Activated naive CD4-positive, alpha-beta T cell treated with anti-CD3 and anti-CD28 coated beads, Interleukin-2, amount 50 U/mL, for 72 hours (primary cell): ENCODE results near the gene TSPAN12. TPM values are rescaled to one million over a fixed set of nuclear protein-coding genes. Genes with fewer than 3 reads are reported as not detected.

ENCODE experiments used
- ATAC-seq, 2 donors: fragments of 150-1000 bp; cut with Tn5 transposase; 2 replicates each; pipeline ENCODE4 v1.10.0; 2021; ENCODE audit warnings: mild to moderate bottlenecking in 2 of 2, moderate library complexity in 2 of 2
- DNase-seq, 2 donors: peaks; one replicate each; pipeline ENCODE4 v3.0.0; 2021 to 2022; ENCODE audit warnings: low spot score in 2 of 2
- H3K27ac Mint-ChIP-seq, 2 donors: one replicate each; pipeline ENCODE4 v1.8.0; 2022; ENCODE audit warnings: mild to moderate bottlenecking in 2 of 2, mixed read lengths in 2 of 2
- H3K36me3 Mint-ChIP-seq, 2 donors: one replicate each; pipeline ENCODE4 v1.8.0; 2022; ENCODE audit warnings: mixed read lengths in 2 of 2
- H3K9me3 Mint-ChIP-seq, 2 donors: one replicate each; pipeline ENCODE4 v1.8.0; 2022; ENCODE audit warnings: mixed read lengths in 2 of 2
- total RNA-seq, 2 donors: library from RNA; stranded (reverse); gene quantifications; one replicate each; pipeline ENCODE4 v1.2.3, GENCODE V29; 2022

Gene TSPAN12
- total RNA-seq, 2 donors from 2014 or later: not detected

DNA sequence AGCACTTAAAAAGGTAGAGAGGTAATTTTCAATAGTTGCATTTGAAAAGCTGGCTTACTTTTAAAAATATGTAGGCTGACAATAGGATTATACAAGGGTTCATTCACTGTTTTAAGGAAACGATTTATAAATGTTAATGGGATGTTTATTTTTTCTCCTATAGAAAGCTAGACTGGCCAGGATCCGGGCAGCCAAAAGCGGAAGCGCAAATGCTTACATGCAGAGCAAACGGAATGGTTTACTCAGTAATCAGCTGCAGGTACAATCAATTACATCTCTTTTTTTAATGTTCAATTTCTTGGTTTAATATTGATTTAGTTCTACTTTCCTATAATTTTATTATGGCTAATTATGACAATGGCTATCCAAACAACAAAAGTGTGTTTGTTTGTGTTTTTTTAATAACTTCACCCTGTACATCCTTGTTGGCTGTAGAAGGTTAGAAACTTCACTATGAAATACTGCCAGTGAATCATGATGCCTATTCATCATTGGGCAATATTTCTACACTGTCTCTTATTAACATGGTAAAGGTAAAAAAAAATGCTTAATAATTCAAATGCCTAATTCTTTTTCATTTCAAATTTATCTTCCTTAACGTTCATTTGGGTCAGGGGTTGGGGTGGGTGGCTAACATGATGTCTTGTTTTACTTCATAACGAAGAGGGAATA is 116.4 kb downstream of the TSPAN12 start:
- Mint-ChIP-seq H3K9me3 (peaks cover 0 to 3% of the 10 kb centered on the region in 2 donors), H3K36me3 (no peaks in the 10 kb centered on the region), H3K27ac (no peak overlapping the region)
- no peak for DNase-seq
- ATAC-seq: no peak

DNA sequence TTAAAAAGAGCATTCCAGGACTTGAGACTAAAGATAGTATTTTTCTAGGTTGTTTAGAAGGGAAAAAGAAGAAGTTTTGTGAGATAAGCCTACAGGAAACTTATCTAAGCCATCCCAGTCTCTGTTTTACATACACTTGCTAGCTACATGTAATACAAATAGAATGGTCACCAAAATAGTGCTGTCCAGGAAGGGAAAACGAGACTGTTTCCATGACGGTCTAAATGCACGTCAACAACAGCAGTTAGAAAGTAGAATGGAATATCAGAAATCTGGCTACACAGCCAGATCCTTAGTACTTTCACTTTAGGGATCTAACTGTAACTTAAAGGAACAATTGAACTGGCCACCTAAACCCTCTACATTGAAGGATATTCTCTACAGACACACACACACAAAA is 117.6 kb downstream of the TSPAN12 start:
- Mint-ChIP-seq H3K9me3 (peaks cover 0 to 3% of the 10 kb centered on the region in 2 donors), H3K36me3 (no peaks in the 10 kb centered on the region), H3K27ac (no peak overlapping the region)
- ATAC-seq (no peak), DNase-seq (no peak)

DNA sequence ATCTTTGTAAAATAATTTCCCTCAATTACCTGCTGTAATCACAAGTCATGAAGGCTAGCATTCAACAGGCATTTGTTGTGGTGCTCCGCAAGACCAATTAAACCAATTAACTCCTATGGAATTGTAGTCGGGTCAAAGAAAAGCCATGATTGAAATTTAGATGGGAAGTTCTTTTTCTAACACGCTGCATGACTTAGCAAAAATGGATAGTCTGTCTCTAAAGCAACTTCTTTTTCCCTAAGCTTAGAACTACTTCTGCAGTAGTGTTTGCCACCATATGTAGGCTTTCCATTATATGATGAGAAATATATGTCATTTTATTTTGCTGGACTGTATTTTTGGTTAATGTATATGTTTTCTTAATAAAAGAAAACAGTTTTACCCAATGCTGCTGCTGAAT is 119.1 kb downstream of the TSPAN12 start:
- DNase-seq (no peak), ATAC-seq (no peak)
- Mint-ChIP-seq H3K27ac (no peak overlapping the region), H3K36me3 (no peaks in the 10 kb centered on the region), H3K9me3 (peaks cover 0 to 3% of the 10 kb centered on the region in 2 donors)

Other genes with a start within 250 kb of the TSPAN12 start
- 10 to 100 TPM; 22.2 to 29.7 TPM for gene ING3, start 92.6 kb upstream of the TSPAN12 start, total RNA-seq
- not detected for gene CPED1, start 130.6 kb upstream of the TSPAN12 start, total RNA-seq